BLaER1 (cell line): ENCODE data around the gene CLPSL1.
A peak's percentile ranks its signal among the peaks of the same experiment; 100 is the strongest.

Experiments used
- H3K27ac ChIP-seq: shearing (Covaris generic); formaldehyde crosslinking; 2 replicates; pipeline ENCODE4 v1.8.1; 2022
- H3K27me3 ChIP-seq: shearing (Covaris generic); formaldehyde crosslinking; 2 replicates; pipeline ENCODE4 v1.8.1; 2022
- H3K36me3 ChIP-seq: shearing (Covaris generic); formaldehyde crosslinking; 2 replicates; pipeline ENCODE4 v1.8.1; 2022
- H3K4me1 ChIP-seq: shearing (Covaris generic); formaldehyde crosslinking; 2 replicates; pipeline ENCODE4 v1.8.1; 2022
- H3K4me2 ChIP-seq: shearing (Covaris generic); formaldehyde crosslinking; 2 replicates; pipeline ENCODE4 v1.8.1; 2022
- H3K4me3 ChIP-seq: shearing (Covaris generic); formaldehyde crosslinking; 2 replicates; pipeline ENCODE4 v1.8.1; 2022
- H3K9ac ChIP-seq: shearing (Covaris generic); formaldehyde crosslinking; 2 replicates; pipeline ENCODE4 v1.8.1; 2022
- H3K9me3 ChIP-seq: shearing (Covaris generic); formaldehyde crosslinking; 2 replicates; pipeline ENCODE4 v1.8.1; 2022
- H4K20me1 ChIP-seq: shearing (Covaris generic); formaldehyde crosslinking; 2 replicates; pipeline ENCODE4 v1.8.1; 2022
- Cebpa-rat ChIP-seq: shearing (Covaris generic); IDR thresholded peaks from 2 replicates; pipeline ENCODE4 v1.8.1; 2022

CLPSL1 gene

DNA sequence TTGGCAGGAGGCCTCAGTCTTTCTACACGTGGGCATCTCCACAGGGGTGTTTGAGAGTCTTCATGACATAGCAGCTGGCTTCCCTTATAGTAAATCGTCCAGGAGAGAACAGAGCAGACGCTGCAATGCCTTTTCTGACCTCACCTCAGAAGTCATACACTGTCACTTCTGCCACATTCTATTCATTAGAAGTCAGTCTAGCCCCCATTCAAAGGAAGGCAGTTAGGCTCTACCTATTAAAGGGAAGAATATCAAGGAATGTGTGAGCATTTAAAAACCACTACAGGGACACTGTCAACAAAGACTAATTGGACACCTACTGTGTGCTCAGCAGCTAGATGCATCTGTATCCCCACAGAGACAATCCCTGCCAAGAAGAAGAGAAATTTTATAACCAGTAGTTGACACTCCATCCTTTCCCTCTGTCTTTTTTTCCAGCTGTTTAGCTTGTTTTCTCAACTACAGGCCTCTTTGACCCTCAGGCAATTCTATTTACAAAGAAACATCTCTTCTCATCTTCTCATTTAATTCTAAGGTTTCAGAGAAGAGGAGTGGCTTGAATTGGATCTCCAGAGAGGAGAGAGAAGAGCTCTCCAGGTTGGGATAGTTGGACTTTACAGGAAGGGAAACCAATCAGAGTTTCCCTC lies 25.4 kb upstream of the CLPSL1 start:
- Histone ChIP-seq H3K36me3 (no peaks in the 10 kb centered on the region), H3K4me3 (no peak overlapping the region), H3K9ac (no peak overlapping the region), H3K4me1 (peaks cover 52% of the 10 kb centered on the region), H3K27me3 (no peaks in the 10 kb centered on the region), H4K20me1 (no peaks in the 10 kb centered on the region), H3K4me2 (peak overlapping the region; percentile 8; the same call in 1 of the 2 replicates), H3K27ac (no peak overlapping the region; the same call in 1 of the 2 replicates), H3K9me3 (no peaks in the 10 kb centered on the region)
- TF ChIP-seq Cebpa-rat, result no peak

DNA sequence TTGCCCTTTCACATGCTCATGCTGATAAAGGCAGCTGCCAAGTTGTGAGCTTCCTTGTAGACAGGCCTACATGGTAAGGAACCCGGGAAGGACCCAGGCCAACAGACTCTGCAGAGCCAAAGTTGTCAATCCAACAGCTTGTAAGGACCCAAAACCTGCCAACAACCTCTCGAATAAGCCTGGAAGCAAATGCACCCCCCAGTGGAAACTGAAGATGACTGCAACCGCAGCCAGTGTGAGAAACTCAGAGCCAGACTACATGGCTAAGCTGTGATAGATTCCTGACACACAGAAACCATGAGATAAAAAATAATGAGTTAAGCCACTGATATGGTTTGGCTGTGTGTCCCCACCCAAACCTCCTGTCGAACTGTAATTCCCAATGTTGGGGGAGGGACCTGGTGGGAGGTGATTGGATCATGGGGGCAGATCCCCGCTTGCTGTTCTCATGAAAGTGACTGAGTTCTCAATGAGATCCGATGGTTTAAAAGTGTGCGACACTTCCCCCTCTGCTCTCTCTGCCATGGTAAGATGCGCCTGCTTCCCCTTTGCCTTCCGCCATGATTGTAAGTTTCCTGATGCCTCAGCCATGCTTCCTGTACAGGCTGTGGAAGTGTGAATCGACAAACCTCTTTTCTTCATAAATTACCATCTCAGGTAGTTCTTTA lies 23.2 kb upstream of the CLPSL1 start:
- H3K9me3 ChIP-seq, result no peaks in the 10 kb centered on the region
- peaks cover 56% of the 10 kb centered on the region for H3K4me1 ChIP-seq
- no peak overlapping the region for H3K9ac ChIP-seq
- no peaks in the 10 kb centered on the region for H3K27me3 ChIP-seq
- H3K4me2 ChIP-seq, result peak overlapping the region; percentile 75
- no peaks in the 10 kb centered on the region for H4K20me1 ChIP-seq
- peak overlapping the region; percentile 77 for H3K27ac ChIP-seq
- no peak for TF ChIP-seq Cebpa-rat
- H3K4me3 ChIP-seq, result no peak overlapping the region
- no peaks in the 10 kb centered on the region for H3K36me3 ChIP-seq

DNA sequence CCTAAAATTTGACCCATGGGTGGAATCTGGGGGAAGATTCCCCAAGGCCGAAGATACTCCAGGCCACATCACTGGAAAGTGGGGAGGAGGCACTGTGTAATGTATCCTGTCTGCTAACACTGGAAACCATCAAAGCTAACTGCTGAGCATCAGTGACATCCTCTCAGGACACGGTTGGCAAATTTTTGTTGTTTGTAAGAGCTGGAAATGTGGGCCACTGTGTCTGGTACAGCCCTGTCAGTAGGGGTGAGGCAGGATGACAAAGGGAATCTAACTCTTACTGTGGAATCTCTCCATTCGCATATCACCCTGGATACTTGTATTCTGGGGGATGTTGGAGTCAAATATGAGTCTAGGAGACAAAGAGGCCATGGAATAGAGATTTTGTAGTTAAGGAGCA lies 21.4 kb upstream of the CLPSL1 start:
- no peak for TF ChIP-seq Cebpa-rat
- Histone ChIP-seq H3K27me3 (no peaks in the 10 kb centered on the region), H3K9me3 (no peaks in the 10 kb centered on the region), H3K27ac (peak overlapping the region; percentile 77), H3K9ac (peak overlapping the region; percentile 57), H3K36me3 (no peaks in the 10 kb centered on the region), H3K4me3 (0 out of 2 replicates have a peak overlapping the region, but pooled peaks have one; percentile 2), H3K4me2 (peak overlapping the region; percentile 75), H3K4me1 (peaks cover 54% of the 10 kb centered on the region), H4K20me1 (no peaks in the 10 kb centered on the region)

DNA sequence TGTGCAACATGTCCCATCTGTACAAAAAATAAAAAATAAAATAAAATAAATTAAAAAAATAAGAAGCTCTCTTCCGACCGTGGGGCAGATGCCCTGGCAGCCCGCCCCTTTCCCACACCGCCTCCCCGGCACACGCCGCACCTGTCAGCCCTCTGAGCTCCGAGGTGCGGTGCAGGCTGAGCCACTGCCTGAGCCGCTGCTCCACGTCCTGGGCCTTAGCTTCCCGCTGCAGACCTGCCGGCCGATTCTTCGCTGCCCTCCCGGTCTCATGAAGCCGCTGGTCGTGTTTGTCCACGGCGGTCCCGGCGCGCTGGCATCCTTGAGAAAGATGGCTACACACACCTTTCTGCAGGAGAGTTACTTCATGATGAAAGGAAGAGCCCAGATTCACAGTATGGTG lies 15.1 kb upstream of the CLPSL1 start:
- Histone ChIP-seq H3K27me3 (no peaks in the 10 kb centered on the region), H4K20me1 (no peaks in the 10 kb centered on the region), H3K36me3 (no peaks in the 10 kb centered on the region), H3K27ac (no peak overlapping the region), H3K4me3 (no peak overlapping the region), H3K4me2 (no peak overlapping the region), H3K9ac (no peak overlapping the region), H3K4me1 (peaks cover 13% of the 10 kb centered on the region), H3K9me3 (no peaks in the 10 kb centered on the region)
- no peak for TF ChIP-seq Cebpa-rat

DNA sequence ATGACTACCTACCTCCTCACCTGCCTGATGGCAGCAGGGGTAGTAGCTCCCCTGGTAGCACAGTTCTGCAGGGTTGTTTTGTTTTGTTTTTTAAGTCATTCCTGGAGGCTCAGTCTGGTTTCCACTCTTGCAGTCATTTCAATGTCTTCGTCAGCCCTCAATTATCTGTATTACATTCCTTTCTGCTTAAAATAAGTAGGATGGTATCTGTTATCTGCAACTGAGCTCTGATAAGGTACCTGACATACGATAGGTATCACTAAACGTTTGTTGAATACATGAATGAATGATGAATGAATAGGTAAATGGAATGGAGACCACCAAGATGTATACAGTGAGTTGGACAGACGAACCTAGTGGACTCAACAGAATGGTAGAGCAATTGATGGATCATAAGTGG lies 11.6 kb upstream of the CLPSL1 start:
- no peak overlapping the region for H3K9ac ChIP-seq
- TF ChIP-seq Cebpa-rat, result no peak
- no peaks in the 10 kb centered on the region for H3K9me3 ChIP-seq
- H3K4me2 ChIP-seq, result no peak overlapping the region
- peaks cover 32% of the 10 kb centered on the region for H3K4me1 ChIP-seq
- no peaks in the 10 kb centered on the region for H3K36me3 ChIP-seq
- no peak overlapping the region for H3K27ac ChIP-seq
- no peak overlapping the region for H3K4me3 ChIP-seq
- H3K27me3 ChIP-seq, result no peaks in the 10 kb centered on the region
- no peaks in the 10 kb centered on the region for H4K20me1 ChIP-seq

DNA sequence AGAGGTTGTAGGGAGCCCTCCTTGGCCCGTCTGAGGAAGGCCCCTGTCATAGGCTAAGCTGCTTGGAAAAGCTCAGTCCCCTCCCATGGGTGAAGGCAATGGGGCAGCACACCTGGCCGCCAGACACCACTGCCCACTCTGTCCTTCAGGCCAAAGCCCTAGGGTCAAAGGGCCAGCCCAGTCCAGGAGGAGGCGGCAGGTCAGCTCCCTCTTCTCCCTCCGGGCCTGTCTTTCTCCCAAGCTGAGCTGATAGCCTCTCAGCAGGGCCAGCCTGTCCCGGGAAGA lies 9.5 kb upstream of the CLPSL1 start:
- H3K9me3 ChIP-seq, result no peaks in the 10 kb centered on the region
- H3K27me3 ChIP-seq, result peaks cover 5% of the 10 kb centered on the region; the same call in 1 of the 2 replicates
- peak overlapping the region; percentile 31; the same call in 1 of the 2 replicates for H3K27ac ChIP-seq
- no peak for TF ChIP-seq Cebpa-rat
- H3K4me1 ChIP-seq, result peaks cover 39% of the 10 kb centered on the region
- no peak overlapping the region for H3K9ac ChIP-seq
- no peaks in the 10 kb centered on the region for H4K20me1 ChIP-seq
- H3K36me3 ChIP-seq, result no peaks in the 10 kb centered on the region
- no peak overlapping the region for H3K4me3 ChIP-seq
- H3K4me2 ChIP-seq, result peak overlapping the region; percentile 77

DNA sequence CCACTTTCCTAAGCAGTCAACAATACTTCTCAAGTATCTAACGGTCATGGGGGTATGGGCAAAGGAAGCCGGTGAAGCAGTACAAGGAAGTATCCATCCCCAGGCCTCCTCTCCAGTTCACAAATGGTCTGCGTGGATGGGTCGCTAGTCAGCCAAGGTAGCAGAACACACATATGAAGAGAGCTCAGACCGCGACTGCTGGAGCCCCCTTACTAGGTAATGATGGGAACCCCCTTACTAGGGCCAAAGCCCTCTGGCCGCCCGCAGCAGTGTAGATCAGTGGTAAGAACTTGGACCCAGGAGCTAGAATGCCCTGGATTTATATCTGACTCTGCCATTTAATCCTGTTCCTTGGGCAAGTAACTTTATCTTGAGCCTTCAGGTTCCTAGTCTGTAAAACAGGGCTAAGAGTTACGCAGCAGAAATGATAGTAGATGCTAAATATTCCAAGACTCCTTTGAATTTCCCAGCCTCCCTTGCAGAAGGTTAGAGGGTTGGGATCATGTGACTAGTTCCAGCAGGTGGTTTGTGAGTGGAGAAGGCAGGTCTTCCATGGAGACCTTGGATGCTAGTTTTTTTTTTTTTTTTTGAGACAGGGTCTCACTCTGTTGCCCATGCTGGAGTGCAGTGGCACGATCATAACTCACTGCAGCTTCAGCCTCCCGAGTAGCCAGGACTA lies 6.6 kb upstream of the CLPSL1 start:
- H3K4me2 ChIP-seq, result peak overlapping the region; percentile 60
- H3K27ac ChIP-seq, result peak overlapping the region; percentile 55; the same call in 1 of the 2 replicates
- no peaks in the 10 kb centered on the region for H3K9me3 ChIP-seq
- H3K36me3 ChIP-seq, result no peaks in the 10 kb centered on the region
- no peak for TF ChIP-seq Cebpa-rat
- H4K20me1 ChIP-seq, result no peaks in the 10 kb centered on the region
- peaks cover 10% of the 10 kb centered on the region; the same call in 1 of the 2 replicates for H3K27me3 ChIP-seq
- peaks cover 47% of the 10 kb centered on the region for H3K4me1 ChIP-seq
- no peak overlapping the region for H3K9ac ChIP-seq
- no peak overlapping the region for H3K4me3 ChIP-seq

DNA sequence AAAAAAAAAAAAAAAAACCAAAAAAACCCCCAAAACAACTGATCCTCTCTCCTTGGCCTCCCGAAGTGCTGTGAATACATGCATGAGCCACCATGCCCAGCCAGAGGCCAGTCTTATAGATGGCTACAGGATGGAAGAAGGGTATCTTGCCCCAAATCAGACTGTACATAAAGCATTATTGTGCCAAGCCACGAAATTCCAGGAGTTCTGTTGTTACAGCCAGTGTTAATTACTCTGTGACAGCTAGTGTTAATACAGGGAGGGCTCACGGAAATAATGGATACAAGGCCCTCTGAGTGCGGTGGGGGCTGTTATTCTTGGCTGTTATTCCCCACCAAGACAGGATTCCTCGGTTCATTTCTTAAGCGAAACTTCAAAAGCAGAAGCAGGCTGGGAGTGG lies 5.8 kb upstream of the CLPSL1 start:
- Histone ChIP-seq H4K20me1 (no peaks in the 10 kb centered on the region), H3K36me3 (no peaks in the 10 kb centered on the region), H3K9ac (no peak overlapping the region), H3K27ac (no peak overlapping the region), H3K9me3 (no peaks in the 10 kb centered on the region), H3K27me3 (peaks cover 10% of the 10 kb centered on the region; the same call in 1 of the 2 replicates), H3K4me2 (no peak overlapping the region), H3K4me3 (no peak overlapping the region), H3K4me1 (peaks cover 44% of the 10 kb centered on the region)
- TF ChIP-seq Cebpa-rat, result no peak

DNA sequence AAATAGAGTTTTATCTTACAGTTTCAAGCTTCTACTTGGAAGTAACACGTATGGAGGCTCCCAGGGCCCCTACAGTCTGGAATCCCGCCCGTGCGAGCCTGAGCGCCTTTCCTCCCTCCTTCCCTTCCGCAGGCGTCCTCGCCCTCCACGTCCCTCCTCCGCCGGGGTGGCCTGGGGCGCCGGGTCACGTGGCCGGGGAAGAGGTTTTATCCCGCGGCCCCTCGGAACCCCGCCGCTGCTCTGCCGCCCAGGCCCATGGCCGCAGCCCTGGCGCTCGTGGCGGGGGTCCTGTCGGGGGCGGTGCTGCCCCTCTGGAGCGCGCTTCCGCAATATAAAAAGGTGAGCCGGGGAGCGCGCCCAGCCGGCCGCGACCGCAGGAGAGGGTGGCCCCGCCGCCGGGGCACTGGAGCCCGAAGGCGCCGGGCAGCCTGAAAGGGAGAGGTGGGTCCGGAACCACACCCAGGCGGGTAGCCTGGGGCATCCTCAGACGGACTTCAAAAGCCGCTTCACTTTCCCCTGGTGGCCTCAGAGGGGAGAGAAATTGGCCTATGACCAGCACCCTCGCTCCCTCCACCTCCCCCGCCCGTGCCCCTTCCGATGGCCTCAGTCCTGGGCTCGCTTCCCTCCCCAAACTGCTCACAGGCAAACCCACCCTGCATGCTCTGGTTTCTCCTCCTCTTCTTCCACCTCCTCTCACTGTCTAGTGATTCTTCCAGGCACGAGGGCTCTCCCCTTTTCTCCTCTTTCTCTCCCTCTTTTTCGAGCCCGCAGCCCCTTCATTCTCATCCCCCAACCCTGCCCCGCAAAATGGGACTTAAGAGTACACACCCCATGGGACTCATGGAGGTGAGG lies 4.2 kb upstream of the CLPSL1 start, which contains the start of gene CLPSL2:
CLPSL2 (plus strand) TSS at position 235 of the 852 bp plus-strand sequence; CDS start at position 256, 21 bp downstream.
- H3K27ac ChIP-seq, result peak within 1 kb of the TSS; percentile 74
- H3K36me3 ChIP-seq, result no peaks in the 10 kb centered on the region
- H3K27me3 ChIP-seq, result peaks cover 10% of the 10 kb centered on the region; the same call in 1 of the 2 replicates
- no peak for TF ChIP-seq Cebpa-rat
- H3K9me3 ChIP-seq, result no peaks in the 10 kb centered on the region
- H3K9ac ChIP-seq, result peak within 1 kb of the TSS; percentile 77
- peak within 1 kb of the TSS; percentile 73 for H3K4me3 ChIP-seq
- H4K20me1 ChIP-seq, result no peaks in the 10 kb centered on the region
- peaks cover 29% of the 10 kb centered on the region for H3K4me1 ChIP-seq
- H3K4me2 ChIP-seq, result peak within 1 kb of the TSS; percentile 98
